ENCODE measurements around the gene ARAP2.

Gene ARAP2

DNA sequence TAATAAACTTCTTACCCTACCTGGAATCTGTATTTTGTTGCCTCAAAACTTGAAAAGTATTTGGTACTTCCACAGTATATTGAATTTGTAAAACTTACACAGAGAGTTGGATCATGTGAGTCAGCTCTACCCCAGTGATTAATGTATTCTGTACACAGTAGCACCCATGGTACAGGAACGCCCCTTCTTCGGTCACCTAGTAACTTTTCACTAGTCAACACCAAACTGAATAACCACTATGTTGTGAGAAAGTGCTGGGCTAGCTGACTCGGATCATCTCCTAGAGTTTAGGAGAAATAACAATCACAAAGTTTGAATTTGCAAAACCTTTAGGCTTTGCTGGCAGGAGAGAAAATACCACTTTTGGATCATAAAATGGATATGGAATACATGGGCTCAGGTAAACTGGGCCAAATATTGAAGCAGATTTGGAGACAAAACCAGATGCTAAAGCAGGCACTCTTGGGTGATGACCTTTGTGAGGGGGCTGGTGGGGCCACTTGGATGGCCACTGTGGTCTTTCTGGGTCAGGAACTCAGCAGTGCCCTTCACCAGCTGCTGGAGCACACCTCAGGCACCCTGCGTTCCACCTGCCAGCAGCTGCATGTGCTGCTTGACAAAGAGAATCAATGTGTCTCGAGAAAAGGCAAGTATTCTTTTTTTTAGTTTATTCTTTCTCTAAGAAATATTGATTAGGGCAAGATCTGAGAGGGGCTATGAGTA, 37.2 kb upstream of the ARAP2 start, which contains the start of gene DTHD1:
DTHD1 (plus strand) TSS at position 233 of the 723 bp plus-strand sequence; CDS start at position 376, 143 bp downstream.
- Histone ChIP-seq H3K36me3 (ENCODE audit: control insufficient read depth, insufficient read depth, low read length) (no peaks in the 10 kb centered on the region), H3K27me3 (ENCODE audit: control insufficient read depth, insufficient read depth, low read length) (no peaks in the 10 kb centered on the region), H3K4me3 (ENCODE audit: low read length) (no peak within 1 kb of the TSS), H3K9me3 (ENCODE audit: control insufficient read depth, insufficient read depth, low read length) (no peaks in the 10 kb centered on the region), H3K27ac (ENCODE audit: low read length) (no peak within 1 kb of the TSS), H3K4me1 (ENCODE audit: control insufficient read depth, insufficient read depth, low read length) (no peaks in the 10 kb centered on the region)
- WGBS (ENCODE audit: insufficient coverage, insufficient read length): no CpG with 5 or more reads among the region's 5 CpGs
- DNase-seq (ENCODE audit: low read depth, low spot score): no peak

DNA sequence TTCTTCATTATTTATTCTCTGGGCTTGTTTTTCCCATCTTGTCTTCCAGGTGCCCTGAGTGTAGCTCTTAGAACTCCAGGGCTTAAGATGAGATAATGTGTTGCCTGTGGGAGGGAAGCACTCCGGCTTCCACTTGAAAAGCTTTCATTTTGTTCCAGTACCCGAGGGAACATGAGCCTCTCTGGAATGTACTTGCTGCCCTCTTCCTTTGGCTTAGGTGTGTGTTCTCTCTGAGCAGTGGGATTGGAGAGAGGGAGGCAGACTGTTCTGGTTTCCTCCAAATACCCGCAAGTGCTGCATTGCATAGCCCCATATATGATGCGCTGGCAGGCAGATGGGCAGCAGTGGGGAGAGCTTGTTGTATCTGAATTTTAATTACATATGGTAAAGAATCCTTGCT, 36.2 kb upstream of the ARAP2 start:
- H3K36me3 ChIP-seq (ENCODE audit: control insufficient read depth, insufficient read depth, low read length): no peaks in the 10 kb centered on the region
- no peaks in the 10 kb centered on the region for H3K4me1 ChIP-seq (ENCODE audit: control insufficient read depth, insufficient read depth, low read length)
- no CpG with 5 or more reads among the region's 4 CpGs for WGBS (ENCODE audit: insufficient coverage, insufficient read length)
- no peaks in the 10 kb centered on the region for H3K9me3 ChIP-seq (ENCODE audit: control insufficient read depth, insufficient read depth, low read length)
- H3K27ac ChIP-seq (ENCODE audit: low read length): no peak overlapping the region
- H3K4me3 ChIP-seq (ENCODE audit: low read length): no peak overlapping the region
- H3K27me3 ChIP-seq (ENCODE audit: control insufficient read depth, insufficient read depth, low read length): no peaks in the 10 kb centered on the region
- no peak for DNase-seq (ENCODE audit: low read depth, low spot score)

DNA sequence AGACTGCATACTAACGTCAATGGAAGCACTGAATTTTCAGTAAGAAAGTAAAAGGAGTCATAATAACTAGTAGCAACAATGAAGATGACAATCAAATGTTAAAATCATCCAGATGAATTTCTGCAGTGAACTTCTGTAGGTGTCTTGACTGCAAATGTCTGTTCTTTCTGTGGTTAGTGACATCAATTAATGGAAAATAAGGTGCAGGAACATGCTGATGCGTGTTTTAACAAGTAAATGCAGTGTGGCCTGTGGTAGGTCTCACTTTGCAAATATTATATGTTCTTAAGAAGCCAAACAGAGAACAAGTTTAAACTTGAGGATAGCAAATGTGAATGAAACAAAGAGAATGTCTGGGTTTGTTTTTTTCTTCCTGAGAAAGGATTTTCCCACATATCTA, 34.5 kb upstream of the ARAP2 start:
- no peak for DNase-seq (ENCODE audit: low read depth, low spot score)
- Histone ChIP-seq H3K27me3 (ENCODE audit: control insufficient read depth, insufficient read depth, low read length) (no peaks in the 10 kb centered on the region), H3K27ac (ENCODE audit: low read length) (no peak overlapping the region), H3K4me1 (ENCODE audit: control insufficient read depth, insufficient read depth, low read length) (no peaks in the 10 kb centered on the region), H3K36me3 (ENCODE audit: control insufficient read depth, insufficient read depth, low read length) (no peaks in the 10 kb centered on the region), H3K4me3 (ENCODE audit: low read length) (no peak overlapping the region), H3K9me3 (ENCODE audit: control insufficient read depth, insufficient read depth, low read length) (no peaks in the 10 kb centered on the region)
- no CpG with 5 or more reads among the region's 2 CpGs for WGBS (ENCODE audit: insufficient coverage, insufficient read length)

DNA sequence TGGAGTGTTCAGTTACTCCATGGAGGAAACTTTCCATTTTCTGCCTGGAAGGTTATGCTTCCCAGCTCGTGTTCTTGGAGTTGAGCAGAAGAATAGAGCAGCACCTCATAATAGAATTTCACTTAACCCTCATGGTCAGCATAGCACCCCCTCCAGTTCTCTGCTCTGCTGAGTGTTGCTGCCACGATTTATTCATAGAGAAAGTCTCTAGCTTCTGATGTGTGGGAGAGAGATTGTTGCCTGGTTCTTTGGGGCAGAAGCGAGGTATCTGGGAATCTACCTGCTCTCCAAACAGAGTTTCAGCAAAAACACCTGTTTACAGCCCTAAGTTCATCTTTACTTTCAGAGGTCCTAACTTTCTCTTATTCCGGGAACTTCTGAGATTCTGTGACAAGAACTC, 33.2 kb upstream of the ARAP2 start:
- Histone ChIP-seq H3K27ac (ENCODE audit: low read length) (no peak overlapping the region), H3K27me3 (ENCODE audit: control insufficient read depth, insufficient read depth, low read length) (no peaks in the 10 kb centered on the region), H3K4me1 (ENCODE audit: control insufficient read depth, insufficient read depth, low read length) (no peaks in the 10 kb centered on the region), H3K36me3 (ENCODE audit: control insufficient read depth, insufficient read depth, low read length) (no peaks in the 10 kb centered on the region), H3K4me3 (ENCODE audit: low read length) (no peak overlapping the region), H3K9me3 (ENCODE audit: control insufficient read depth, insufficient read depth, low read length) (no peaks in the 10 kb centered on the region)
- no CpG with 5 or more reads among the region's 4 CpGs for WGBS (ENCODE audit: insufficient coverage, insufficient read length)
- no peak for DNase-seq (ENCODE audit: low read depth, low spot score)

DNA sequence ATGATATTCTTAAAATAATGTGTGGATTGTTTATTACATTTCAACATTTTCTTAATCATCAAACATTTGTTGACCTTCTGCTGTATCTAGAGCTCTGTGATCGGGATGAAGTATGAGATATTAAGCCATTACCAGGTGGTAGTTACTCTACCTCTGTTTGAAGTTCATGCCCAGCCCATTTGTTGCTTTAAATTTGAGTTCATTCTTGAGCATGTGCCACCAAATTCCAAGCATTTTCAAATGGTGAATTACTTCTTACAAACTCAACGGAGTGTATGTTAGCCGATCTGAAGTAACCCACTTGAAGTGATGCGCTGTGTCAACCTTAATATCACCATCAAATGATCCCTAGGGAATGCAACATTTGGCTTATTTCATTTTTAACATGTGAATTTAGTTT, 29.8 kb upstream of the ARAP2 start:
- no peaks in the 10 kb centered on the region for H3K36me3 ChIP-seq (ENCODE audit: control insufficient read depth, insufficient read depth, low read length)
- no peaks in the 10 kb centered on the region for H3K9me3 ChIP-seq (ENCODE audit: control insufficient read depth, insufficient read depth, low read length)
- WGBS (ENCODE audit: insufficient coverage, insufficient read length): no CpG with 5 or more reads among the region's 4 CpGs
- DNase-seq (ENCODE audit: low read depth, low spot score): no peak
- H3K27ac ChIP-seq (ENCODE audit: low read length): no peak overlapping the region
- no peak overlapping the region for H3K4me3 ChIP-seq (ENCODE audit: low read length)
- H3K4me1 ChIP-seq (ENCODE audit: control insufficient read depth, insufficient read depth, low read length): no peaks in the 10 kb centered on the region
- no peaks in the 10 kb centered on the region for H3K27me3 ChIP-seq (ENCODE audit: control insufficient read depth, insufficient read depth, low read length)

DNA sequence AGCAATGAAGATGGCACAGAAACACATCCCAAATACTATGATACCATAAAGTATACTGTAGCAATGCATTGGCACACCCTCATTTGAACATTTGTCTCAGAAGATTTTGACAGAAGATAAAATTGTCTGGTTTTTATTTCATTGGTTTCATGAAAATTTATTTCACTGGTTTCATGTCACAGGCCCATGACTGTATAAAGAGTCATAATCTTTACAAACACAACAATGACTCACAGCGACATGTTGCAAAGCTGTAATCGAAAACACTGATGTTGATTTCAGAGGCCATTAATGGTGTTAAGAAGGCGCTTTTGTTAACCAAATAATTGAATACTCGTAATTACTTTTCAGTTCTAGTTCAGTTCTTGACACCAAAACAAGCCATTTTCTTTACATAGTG, 29.0 kb upstream of the ARAP2 start:
- no peak for DNase-seq (ENCODE audit: low read depth, low spot score)
- WGBS (ENCODE audit: insufficient coverage, insufficient read length): no CpG with 5 or more reads among the region's 4 CpGs
- H3K4me1 ChIP-seq (ENCODE audit: control insufficient read depth, insufficient read depth, low read length): no peaks in the 10 kb centered on the region

DNA sequence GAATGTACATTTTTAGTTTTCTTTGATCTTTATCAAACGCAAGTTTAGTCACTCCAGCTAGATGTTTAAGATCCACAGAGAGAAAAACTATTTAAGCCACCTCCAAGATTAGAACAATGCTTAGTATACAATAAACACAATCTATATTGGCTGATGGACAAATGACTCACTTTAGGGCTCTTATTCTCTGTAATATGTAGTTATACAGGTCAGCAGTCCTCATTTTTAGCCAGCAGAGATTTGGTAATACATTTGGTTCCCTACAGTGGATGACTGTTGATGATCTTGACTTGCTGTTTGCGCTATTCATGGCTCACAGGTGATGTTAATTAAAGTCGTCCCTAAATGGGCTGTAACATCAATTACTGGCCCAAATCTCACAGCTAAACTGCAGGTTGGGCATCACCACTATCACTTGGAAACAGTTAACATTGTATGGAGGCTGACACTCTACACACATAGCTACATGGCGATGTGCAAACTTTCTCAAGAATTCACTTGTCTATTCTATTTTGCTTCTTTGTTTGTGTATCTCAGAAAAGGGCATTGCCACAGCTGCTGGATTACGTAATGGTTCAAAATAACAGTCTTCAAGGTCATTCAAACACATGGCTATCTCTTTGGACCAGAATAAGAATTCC, 25.3 kb upstream of the ARAP2 start:
- Histone ChIP-seq H3K27ac (ENCODE audit: low read length) (no peak overlapping the region), H3K36me3 (ENCODE audit: control insufficient read depth, insufficient read depth, low read length) (no peaks in the 10 kb centered on the region), H3K4me1 (ENCODE audit: control insufficient read depth, insufficient read depth, low read length) (no peaks in the 10 kb centered on the region), H3K27me3 (ENCODE audit: control insufficient read depth, insufficient read depth, low read length) (no peaks in the 10 kb centered on the region), H3K4me3 (ENCODE audit: low read length) (no peak overlapping the region), H3K9me3 (ENCODE audit: control insufficient read depth, insufficient read depth, low read length) (no peaks in the 10 kb centered on the region)
- WGBS (ENCODE audit: insufficient coverage, insufficient read length): no CpG with 5 or more reads among the region's 5 CpGs
- no peak for DNase-seq (ENCODE audit: low read depth, low spot score)

More for the DNA sequence above, 29.0 kb upstream of the ARAP2 start:
- no peak overlapping the region for H3K4me3 ChIP-seq (ENCODE audit: low read length)
- no peak overlapping the region for H3K27ac ChIP-seq (ENCODE audit: low read length)
- no peaks in the 10 kb centered on the region for H3K27me3 ChIP-seq (ENCODE audit: control insufficient read depth, insufficient read depth, low read length)
- H3K36me3 ChIP-seq (ENCODE audit: control insufficient read depth, insufficient read depth, low read length): no peaks in the 10 kb centered on the region
- H3K9me3 ChIP-seq (ENCODE audit: control insufficient read depth, insufficient read depth, low read length): no peaks in the 10 kb centered on the region

DNA sequence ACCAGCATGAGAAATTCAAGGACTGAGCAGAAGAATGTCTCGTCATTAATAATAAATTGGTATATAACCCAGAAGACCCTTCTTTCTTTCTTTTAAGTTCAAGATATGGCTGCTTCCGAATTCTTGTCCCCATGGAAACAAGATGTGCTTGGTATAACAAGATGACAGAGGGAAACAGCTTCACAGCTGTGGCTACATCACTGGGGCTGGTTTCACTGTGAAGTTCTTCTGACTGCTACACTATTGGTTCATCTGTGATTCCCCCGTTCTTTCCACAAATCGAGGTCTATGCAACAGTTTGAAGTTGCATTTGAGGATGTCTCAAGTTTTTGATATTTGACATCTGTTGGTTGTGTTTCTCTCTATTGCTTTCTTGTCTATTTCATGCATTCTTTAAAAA, 24.8 kb upstream of the ARAP2 start:
- no CpG with 5 or more reads among the region's 4 CpGs for WGBS (ENCODE audit: insufficient coverage, insufficient read length)
- Histone ChIP-seq H3K4me1 (ENCODE audit: control insufficient read depth, insufficient read depth, low read length) (no peaks in the 10 kb centered on the region), H3K9me3 (ENCODE audit: control insufficient read depth, insufficient read depth, low read length) (no peaks in the 10 kb centered on the region), H3K4me3 (ENCODE audit: low read length) (no peak overlapping the region), H3K27ac (ENCODE audit: low read length) (no peak overlapping the region), H3K36me3 (ENCODE audit: control insufficient read depth, insufficient read depth, low read length) (no peaks in the 10 kb centered on the region), H3K27me3 (ENCODE audit: control insufficient read depth, insufficient read depth, low read length) (no peaks in the 10 kb centered on the region)
- no peak for DNase-seq (ENCODE audit: low read depth, low spot score)

DNA sequence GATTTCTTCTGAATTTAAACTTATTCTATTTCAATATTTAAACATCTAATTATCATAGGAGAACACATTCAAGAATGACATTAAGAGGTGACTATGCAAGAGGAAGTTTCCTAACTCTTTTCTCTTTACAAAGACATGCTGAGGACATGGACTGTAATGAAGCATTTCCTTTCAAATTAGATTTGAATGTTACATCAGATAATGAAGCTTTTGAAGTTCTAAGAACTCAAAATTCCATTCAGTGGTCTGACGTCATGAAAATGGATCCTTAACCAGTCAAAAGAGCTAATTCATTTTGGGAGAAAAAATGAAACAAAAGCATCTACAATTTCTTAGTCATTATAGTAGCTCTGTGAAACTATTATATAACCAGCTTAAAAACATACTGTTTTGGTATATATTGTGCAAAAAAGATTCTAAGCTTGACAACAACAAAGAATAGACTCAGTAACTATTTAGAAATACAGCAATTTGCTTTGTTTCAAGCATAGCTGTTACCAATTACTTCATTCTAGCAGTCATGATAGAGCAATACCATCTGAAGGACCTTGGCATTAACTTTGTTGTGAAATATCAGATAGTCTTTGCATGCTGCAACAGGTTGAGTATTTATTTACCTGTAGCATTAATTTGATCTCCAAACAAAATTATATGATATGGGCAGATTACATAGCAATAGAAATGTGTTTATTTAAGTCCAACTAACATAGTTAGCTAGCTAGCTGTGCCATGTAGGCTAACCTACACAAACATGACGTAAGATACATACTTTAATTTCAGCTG, 23.4 kb upstream of the ARAP2 start:
- no peaks in the 10 kb centered on the region for H3K9me3 ChIP-seq (ENCODE audit: control insufficient read depth, insufficient read depth, low read length)
- no peaks in the 10 kb centered on the region for H3K36me3 ChIP-seq (ENCODE audit: control insufficient read depth, insufficient read depth, low read length)
- H3K4me1 ChIP-seq (ENCODE audit: control insufficient read depth, insufficient read depth, low read length): no peaks in the 10 kb centered on the region
- no peak for DNase-seq (ENCODE audit: low read depth, low spot score)
- no CpG with 5 or more reads among the region's 2 CpGs for WGBS (ENCODE audit: insufficient coverage, insufficient read length)
- H3K4me3 ChIP-seq (ENCODE audit: low read length): no peak overlapping the region
- no peaks in the 10 kb centered on the region for H3K27me3 ChIP-seq (ENCODE audit: control insufficient read depth, insufficient read depth, low read length)
- H3K27ac ChIP-seq (ENCODE audit: low read length): no peak overlapping the region

DNA sequence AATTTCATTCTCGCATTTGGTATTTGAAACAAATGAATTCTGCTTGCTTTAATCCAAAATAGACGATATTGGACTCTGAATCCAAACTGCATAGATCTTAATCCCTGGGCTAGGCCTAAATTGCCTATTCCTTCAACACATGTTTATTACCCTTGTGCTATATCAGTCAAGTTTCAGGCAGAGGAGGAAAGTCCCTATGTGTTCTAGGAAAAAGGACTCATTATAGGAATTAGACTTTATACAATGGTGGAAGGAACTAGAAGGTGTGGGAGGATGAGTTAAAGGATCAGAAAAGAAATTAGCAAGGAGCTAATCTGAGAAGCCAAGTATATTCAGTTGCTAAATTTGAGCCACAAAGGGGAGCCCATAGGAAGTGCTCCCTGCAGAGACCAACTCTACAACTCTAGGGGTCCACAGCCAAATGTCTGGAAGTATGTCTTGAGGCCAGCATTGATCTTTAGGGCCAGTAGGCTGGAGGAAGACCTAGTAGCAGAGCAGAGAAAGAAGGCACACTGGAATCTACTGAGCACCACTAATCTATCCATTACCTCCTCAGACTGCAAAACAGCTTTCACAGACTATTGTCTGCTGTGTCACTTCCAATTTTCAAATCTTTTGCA, 20.0 kb upstream of the ARAP2 start:
- H3K36me3 ChIP-seq (ENCODE audit: control insufficient read depth, insufficient read depth, low read length): no peaks in the 10 kb centered on the region
- H3K4me3 ChIP-seq (ENCODE audit: low read length): no peak overlapping the region
- WGBS (ENCODE audit: insufficient coverage, insufficient read length): no CpG with 5 or more reads among the region's 2 CpGs
- no peaks in the 10 kb centered on the region for H3K27me3 ChIP-seq (ENCODE audit: control insufficient read depth, insufficient read depth, low read length)
- H3K4me1 ChIP-seq (ENCODE audit: control insufficient read depth, insufficient read depth, low read length): no peaks in the 10 kb centered on the region
- no peak overlapping the region for H3K27ac ChIP-seq (ENCODE audit: low read length)
- no peak for DNase-seq (ENCODE audit: low read depth, low spot score)
- H3K9me3 ChIP-seq (ENCODE audit: control insufficient read depth, insufficient read depth, low read length): no peaks in the 10 kb centered on the region
